ENCODE data around the gene SSBP3. TPM values are rescaled to one million over a fixed set of nuclear protein-coding genes. Genes with fewer than 3 reads are reported as not detected.

The SSBP3 gene
- total and polyA plus RNA-seq, 4 donors: 7.7 to 24.7 (median 17.3) TPM

GRCh38 chr1:54323324-54323739 is 82.9 kb downstream of the SSBP3 start (continued):
- TF ChIP-seq, protein P1, sequence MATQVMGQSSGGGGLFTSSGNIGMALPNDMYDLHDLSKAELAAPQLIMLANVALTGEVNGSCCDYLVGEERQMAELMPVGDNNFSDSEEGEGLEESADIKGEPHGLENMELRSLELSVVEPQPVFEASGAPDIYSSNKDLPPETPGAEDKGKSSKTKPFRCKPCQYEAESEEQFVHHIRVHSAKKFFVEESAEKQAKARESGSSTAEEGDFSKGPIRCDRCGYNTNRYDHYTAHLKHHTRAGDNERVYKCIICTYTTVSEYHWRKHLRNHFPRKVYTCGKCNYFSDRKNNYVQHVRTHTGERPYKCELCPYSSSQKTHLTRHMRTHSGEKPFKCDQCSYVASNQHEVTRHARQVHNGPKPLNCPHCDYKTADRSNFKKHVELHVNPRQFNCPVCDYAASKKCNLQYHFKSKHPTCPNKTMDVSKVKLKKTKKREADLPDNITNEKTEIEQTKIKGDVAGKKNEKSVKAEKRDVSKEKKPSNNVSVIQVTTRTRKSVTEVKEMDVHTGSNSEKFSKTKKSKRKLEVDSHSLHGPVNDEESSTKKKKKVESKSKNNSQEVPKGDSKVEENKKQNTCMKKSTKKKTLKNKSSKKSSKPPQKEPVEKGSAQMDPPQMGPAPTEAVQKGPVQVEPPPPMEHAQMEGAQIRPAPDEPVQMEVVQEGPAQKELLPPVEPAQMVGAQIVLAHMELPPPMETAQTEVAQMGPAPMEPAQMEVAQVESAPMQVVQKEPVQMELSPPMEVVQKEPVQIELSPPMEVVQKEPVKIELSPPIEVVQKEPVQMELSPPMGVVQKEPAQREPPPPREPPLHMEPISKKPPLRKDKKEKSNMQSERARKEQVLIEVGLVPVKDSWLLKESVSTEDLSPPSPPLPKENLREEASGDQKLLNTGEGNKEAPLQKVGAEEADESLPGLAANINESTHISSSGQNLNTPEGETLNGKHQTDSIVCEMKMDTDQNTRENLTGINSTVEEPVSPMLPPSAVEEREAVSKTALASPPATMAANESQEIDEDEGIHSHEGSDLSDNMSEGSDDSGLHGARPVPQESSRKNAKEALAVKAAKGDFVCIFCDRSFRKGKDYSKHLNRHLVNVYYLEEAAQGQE (IDR thresholded peaks at IDR 0.05): no peak

DNA sequence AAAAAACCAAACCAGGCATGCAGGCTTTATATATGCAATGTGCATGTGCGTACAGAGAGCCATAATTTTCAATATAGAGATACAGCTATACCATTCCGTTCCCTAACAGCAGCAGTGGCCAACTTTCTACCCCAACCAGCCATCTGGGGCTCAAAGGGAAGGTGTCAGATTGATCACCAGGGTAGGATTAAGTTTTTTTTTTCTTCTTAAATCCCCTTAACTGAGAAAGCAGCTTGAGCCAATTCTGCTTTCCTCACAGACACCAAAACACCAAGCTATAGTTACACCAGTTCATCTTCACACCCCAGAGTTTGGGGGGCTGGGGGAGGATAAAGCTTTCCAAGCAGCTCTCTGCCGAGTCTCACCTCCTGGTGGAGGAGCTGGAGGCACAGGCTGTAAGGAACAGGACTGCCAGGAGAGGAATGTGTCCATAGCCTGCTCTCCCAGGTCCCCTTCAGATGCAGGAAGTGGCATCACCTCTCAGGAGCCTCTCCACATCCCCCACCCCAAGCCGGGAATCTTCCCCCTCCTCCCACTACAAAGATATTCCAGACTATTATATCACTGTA is 87.9 kb downstream of the SSBP3 start:
- no peaks in the 10 kb centered on the region for H3K9me3 ChIP-seq (ENCODE audit: control insufficient read depth in 4 of 4, low read length in 3 of 4)
- 94% methylated on average over 4 of the region's 4 CpGs for WGBS

More for the DNA sequence above, 87.9 kb downstream of the SSBP3 start:
- no peak overlapping the region for H3K9ac ChIP-seq (ENCODE audit: low read depth in 1 of 2, low read length in 2 of 2)
- H3K27me3 ChIP-seq (ENCODE audit: control insufficient read depth in 4 of 4, insufficient read depth in 4 of 4, low read length in 3 of 4): no peaks in the 10 kb centered on the region
- H3K4me1 ChIP-seq (ENCODE audit: control insufficient read depth in 4 of 4, insufficient read depth in 4 of 4, low read length in 3 of 4): peaks cover 2 to 10% (median 7%) of the 10 kb centered on the region in 4 donors
- DNase-seq (ENCODE audit: low spot score): no peak
- no peak overlapping the region for H3K4me3 ChIP-seq (ENCODE audit: low read depth in 1 of 3, low read length in 3 of 3)
- no peak overlapping the region for H3K27ac ChIP-seq (ENCODE audit: low read depth in 1 of 2, low read length in 2 of 2)
- TF ChIP-seq ATF3 (IDR thresholded peaks at IDR 0.05) (no peak), FOXA2 (IDR thresholded peaks at IDR 0.05) (no peak), EGR1 (IDR thresholded peaks at IDR 0.05; ENCODE audit: low read depth in 2 of 2) (no peak), TAF1 (conservative IDR thresholded peaks at IDR 0.05) (no peak), YY1 (IDR thresholded peaks at IDR 0.05) (no peak), GABPA (IDR thresholded peaks at IDR 0.05 in 1 of 2, conservative IDR thresholded peaks at IDR 0.05 in 1 of 2) (no peak), RXRA (IDR thresholded peaks at IDR 0.05) (no peak), SP1 (IDR thresholded peaks at IDR 0.05) (no peak), NR2F2 (IDR thresholded peaks at IDR 0.05) (no peak), FOXA1 (IDR thresholded peaks at IDR 0.05) (no peak), HNF4A (conservative IDR thresholded peaks at IDR 0.05) (no peak), HNF4G (IDR thresholded peaks at IDR 0.05) (no peak), JUND (IDR thresholded peaks at IDR 0.05) (no peak), RAD21 (IDR thresholded peaks at IDR 0.05) (no peak)
- TF ChIP-seq, protein P1 (IDR thresholded peaks at IDR 0.05): no peak
- TF ChIP-seq, protein P2, sequence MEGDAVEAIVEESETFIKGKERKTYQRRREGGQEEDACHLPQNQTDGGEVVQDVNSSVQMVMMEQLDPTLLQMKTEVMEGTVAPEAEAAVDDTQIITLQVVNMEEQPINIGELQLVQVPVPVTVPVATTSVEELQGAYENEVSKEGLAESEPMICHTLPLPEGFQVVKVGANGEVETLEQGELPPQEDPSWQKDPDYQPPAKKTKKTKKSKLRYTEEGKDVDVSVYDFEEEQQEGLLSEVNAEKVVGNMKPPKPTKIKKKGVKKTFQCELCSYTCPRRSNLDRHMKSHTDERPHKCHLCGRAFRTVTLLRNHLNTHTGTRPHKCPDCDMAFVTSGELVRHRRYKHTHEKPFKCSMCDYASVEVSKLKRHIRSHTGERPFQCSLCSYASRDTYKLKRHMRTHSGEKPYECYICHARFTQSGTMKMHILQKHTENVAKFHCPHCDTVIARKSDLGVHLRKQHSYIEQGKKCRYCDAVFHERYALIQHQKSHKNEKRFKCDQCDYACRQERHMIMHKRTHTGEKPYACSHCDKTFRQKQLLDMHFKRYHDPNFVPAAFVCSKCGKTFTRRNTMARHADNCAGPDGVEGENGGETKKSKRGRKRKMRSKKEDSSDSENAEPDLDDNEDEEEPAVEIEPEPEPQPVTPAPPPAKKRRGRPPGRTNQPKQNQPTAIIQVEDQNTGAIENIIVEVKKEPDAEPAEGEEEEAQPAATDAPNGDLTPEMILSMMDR (IDR thresholded peaks at IDR 0.05; ENCODE audit: low read depth, low read length, missing input control): no peak
- TF ChIP-seq, protein P3, sequence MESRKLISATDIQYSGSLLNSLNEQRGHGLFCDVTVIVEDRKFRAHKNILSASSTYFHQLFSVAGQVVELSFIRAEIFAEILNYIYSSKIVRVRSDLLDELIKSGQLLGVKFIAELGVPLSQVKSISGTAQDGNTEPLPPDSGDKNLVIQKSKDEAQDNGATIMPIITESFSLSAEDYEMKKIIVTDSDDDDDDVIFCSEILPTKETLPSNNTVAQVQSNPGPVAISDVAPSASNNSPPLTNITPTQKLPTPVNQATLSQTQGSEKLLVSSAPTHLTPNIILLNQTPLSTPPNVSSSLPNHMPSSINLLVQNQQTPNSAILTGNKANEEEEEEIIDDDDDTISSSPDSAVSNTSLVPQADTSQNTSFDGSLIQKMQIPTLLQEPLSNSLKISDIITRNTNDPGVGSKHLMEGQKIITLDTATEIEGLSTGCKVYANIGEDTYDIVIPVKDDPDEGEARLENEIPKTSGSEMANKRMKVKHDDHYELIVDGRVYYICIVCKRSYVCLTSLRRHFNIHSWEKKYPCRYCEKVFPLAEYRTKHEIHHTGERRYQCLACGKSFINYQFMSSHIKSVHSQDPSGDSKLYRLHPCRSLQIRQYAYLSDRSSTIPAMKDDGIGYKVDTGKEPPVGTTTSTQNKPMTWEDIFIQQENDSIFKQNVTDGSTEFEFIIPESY (IDR thresholded peaks at IDR 0.05): no peak
- TF ChIP-seq, protein P4, sequence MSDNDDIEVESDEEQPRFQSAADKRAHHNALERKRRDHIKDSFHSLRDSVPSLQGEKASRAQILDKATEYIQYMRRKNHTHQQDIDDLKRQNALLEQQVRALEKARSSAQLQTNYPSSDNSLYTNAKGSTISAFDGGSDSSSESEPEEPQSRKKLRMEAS (IDR thresholded peaks at IDR 0.05): no peak
- no peaks in the 10 kb centered on the region for H3K36me3 ChIP-seq (ENCODE audit: control insufficient read depth in 4 of 4, insufficient read depth in 3 of 4, low read depth in 1 of 4, low read length in 3 of 4)

Data from liver (tissue), 9 donors.